ENCODE results near the gene CSF3R. TPM values are rescaled to one million over a fixed set of nuclear protein-coding genes. Genes with fewer than 3 reads are reported as not detected.
A peak's percentile ranks its signal among the peaks of the same experiment; 100 is the strongest.

Gene CSF3R
- total and polyA plus RNA-seq, 9 of the 15 experiments (the other 6 are each of a cell fraction or from before 2014, with no cell fraction given), result 0.21 to 0.86 (median 0.40) TPM; not detected in 1

GRCh38 chr1:36492491-36492890 is 9.8 kb upstream of the CSF3R start (continued):
- TF ChIP-seq AFF4 (CRISPR knock-in tag; IDR thresholded peaks at IDR 0.05) (no peak), TCF7L2 (IDR thresholded peaks at IDR 0.05; ENCODE audit: low read depth, low read length) (no peak), PHB (CRISPR knock-in tag; IDR thresholded peaks at IDR 0.05) (no peak), FOXJ2 (tag; IDR thresholded peaks at IDR 0.05) (no peak), ZNF253 (CRISPR knock-in tag; conservative IDR thresholded peaks at IDR 0.05) (no peak), SMARCC2 (IDR thresholded peaks at IDR 0.05; ENCODE audit: low read depth) (0 out of 2 replicates have a peak, but pooled peaks have one; percentile 33), XRCC4 (IDR thresholded peaks at IDR 0.05; ENCODE audit: extremely low read depth, insufficient read depth, insufficient read length) (no peak), XRCC3 (IDR thresholded peaks at IDR 0.05) (no peak), ELF4 (CRISPR knock-in tag; IDR thresholded peaks at IDR 0.05) (0 out of 2 replicates have a peak, but pooled peaks have one; percentile 20), ERF (CRISPR knock-in tag; IDR thresholded peaks at IDR 0.05) (no peak), HNRNPL (IDR thresholded peaks at IDR 0.05; ENCODE audit: low read depth, low read length) (no peak), GTF2E2 (tag; IDR thresholded peaks at IDR 0.05) (no peak), ZNF311 (CRISPR knock-in tag; IDR thresholded peaks at IDR 0.05) (no peak), BCL6 (CRISPR knock-in tag; IDR thresholded peaks at IDR 0.05) (no peak), SMAD2 (IDR thresholded peaks at IDR 0.05; ENCODE audit: low read depth, low read length) (no peak), TGIF2 (CRISPR knock-in tag; IDR thresholded peaks at IDR 0.05) (no peak), BCOR (IDR thresholded peaks at IDR 0.05) (no peak), ZNF274 (IDR thresholded peaks at IDR 0.05; ENCODE audit: borderline replicate concordance, low read depth, low read length) (no peak), ZNF398 (CRISPR knock-in tag; IDR thresholded peaks at IDR 0.05) (no peak), ZNF217 (CRISPR knock-in tag; IDR thresholded peaks at IDR 0.05) (no peak), SRSF9 (IDR thresholded peaks at IDR 0.05; ENCODE audit: borderline replicate concordance, low read depth, low read length) (no peak), POLR2G (IDR thresholded peaks at IDR 0.05; ENCODE audit: low read depth, low read length) (no peak), SMARCE1 (IDR thresholded peaks at IDR 0.05) (peak; percentile 84)
- TF ChIP-seq, protein P1, sequence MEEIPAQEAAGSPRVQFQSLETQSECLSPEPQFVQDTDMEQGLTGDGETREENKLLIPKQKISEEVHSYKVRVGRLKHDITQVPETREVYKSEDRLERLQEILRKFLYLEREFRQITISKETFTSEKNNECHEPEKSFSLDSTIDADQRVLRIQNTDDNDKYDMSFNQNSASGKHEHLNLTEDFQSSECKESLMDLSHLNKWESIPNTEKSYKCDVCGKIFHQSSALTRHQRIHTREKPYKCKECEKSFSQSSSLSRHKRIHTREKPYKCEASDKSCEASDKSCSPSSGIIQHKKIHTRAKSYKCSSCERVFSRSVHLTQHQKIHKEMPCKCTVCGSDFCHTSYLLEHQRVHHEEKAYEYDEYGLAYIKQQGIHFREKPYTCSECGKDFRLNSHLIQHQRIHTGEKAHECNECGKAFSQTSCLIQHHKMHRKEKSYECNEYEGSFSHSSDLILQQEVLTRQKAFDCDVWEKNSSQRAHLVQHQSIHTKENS (CRISPR knock-in tag; IDR thresholded peaks at IDR 0.05), result no peak
- TF ChIP-seq, protein P2, sequence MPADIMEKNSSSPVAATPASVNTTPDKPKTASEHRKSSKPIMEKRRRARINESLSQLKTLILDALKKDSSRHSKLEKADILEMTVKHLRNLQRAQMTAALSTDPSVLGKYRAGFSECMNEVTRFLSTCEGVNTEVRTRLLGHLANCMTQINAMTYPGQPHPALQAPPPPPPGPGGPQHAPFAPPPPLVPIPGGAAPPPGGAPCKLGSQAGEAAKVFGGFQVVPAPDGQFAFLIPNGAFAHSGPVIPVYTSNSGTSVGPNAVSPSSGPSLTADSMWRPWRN (IDR thresholded peaks at IDR 0.05; ENCODE audit: low read depth), result no peak

Measured in K562 (cell line).